SJCRH30 (cell line): Measurements from ENCODE around the gene GAL. TPM values are rescaled to one million over a fixed set of nuclear protein-coding genes. Genes with fewer than 3 reads are reported as not detected.

Experiments
- DNase-seq, 2 experiments: peaks; one replicate each; pipeline ENCODE4 v3.0.0-alpha.2; 2015 to 2020
- H3K27ac ChIP-seq: fragments of 250-450 bp; sonication (Bioruptor Pico); 2 replicates; pipeline ENCODE4 v1.5.1; 2020; ENCODE audit warnings: mild to moderate bottlenecking, moderate library complexity
- H3K27me3 ChIP-seq: fragments of 250-450 bp; sonication (Bioruptor Pico); 2 replicates; pipeline ENCODE4 v1.5.1; 2020; ENCODE audit warnings: mild to moderate bottlenecking, moderate library complexity
- H3K36me3 ChIP-seq: fragments of 250-450 bp; sonication (Bioruptor Pico); 2 replicates; pipeline ENCODE4 v1.5.1; 2020; ENCODE audit warnings: mild to moderate bottlenecking, moderate library complexity
- H3K4me1 ChIP-seq: fragments of 250-450 bp; sonication (Bioruptor Pico); 2 replicates; pipeline ENCODE4 v1.5.1; 2020; ENCODE audit warnings: mild to moderate bottlenecking, moderate library complexity
- H3K4me3 ChIP-seq: fragments of 250-450 bp; sonication (Bioruptor Pico); 2 replicates; pipeline ENCODE4 v1.5.1; 2020; ENCODE audit warnings: mild to moderate bottlenecking, moderate library complexity
- H3K9me3 ChIP-seq: fragments of 250-450 bp; sonication (Bioruptor Pico); replicated peaks from 2 replicates; pipeline ENCODE4 v1.5.1; 2020; ENCODE audit warnings: mild to moderate bottlenecking, moderate library complexity
- total RNA-seq: library from RNA; depleted of rRNA; stranded (reverse); fragments of >200 nt; shearing (Covaris generic); gene quantifications from 2 replicates; pipeline ENCODE4 v1.2.3, GENCODE V29; 2014

GAL gene
- total RNA-seq, 1 experiment from 2014 or later, result not detected

DNA sequence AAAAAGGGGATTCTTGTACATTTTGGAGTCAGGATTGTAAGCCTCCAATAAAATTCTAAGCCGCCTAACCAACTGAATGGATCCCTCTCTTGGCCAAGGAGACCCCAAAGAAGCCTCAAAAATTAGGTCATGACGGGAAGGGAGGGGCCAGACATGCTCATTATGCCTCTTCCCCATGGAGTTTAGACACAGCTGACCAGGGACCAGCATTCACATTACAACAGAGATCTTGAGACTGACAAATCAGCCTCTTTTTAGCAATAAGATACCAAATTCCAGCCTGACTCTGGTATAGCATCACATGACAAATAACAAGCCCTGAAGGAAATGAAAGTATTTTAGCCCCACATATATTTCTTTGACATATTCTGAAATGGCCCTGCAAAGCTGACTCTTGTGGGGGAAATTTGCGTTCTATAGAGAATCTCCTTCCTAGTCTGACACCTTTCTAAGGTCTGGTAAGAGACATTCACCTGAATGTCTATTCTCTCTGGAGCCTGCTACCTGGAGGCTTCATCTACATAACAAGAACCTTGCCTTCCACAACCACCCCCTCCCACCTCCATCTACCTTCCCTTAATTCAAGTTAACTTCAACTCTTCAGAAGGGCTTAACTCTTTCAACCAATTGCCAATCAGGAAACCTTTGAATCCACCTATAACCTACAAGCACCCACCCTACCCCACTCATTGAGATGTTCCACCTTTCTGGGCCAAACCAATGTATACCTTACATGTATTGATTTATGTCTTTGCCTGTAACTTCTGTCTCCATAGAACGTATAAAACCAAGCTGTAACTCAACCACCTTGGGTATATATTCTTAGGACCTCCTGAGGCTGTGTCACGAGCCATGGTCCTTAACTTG, 10.3 kb downstream of the GAL start:
- Histone ChIP-seq H3K36me3 (no peaks in the 10 kb centered on the region), H3K27me3 (0 out of 2 replicates have a peak, but pooled peaks cover 2% of the 10 kb centered on the region), H3K4me1 (no peaks in the 10 kb centered on the region), H3K4me3 (no peak overlapping the region), H3K27ac (no peak overlapping the region), H3K9me3 (no peaks in the 10 kb centered on the region)
- no peak for DNase-seq

DNA sequence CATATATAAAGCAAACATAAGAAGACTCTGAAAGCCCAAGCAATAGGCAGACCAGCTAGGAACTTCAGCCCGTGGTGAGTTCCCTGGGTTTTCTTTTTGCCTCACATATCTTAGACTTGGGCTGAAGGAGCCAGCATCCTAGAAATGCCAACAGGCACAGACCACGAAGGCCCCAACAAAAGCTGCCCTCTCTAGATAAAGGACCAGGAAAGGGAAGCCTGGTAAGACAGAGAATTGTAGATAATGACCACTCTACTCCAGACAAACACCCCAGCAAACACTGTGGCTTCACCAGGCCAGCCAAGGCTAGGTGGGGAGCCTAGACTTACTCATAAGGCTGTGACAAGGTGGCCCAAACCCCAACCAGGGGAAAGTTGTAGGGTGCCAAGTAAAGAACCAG, 11.2 kb downstream of the GAL start:
- no peak for DNase-seq
- Histone ChIP-seq H3K4me1 (no peaks in the 10 kb centered on the region), H3K27me3 (0 out of 2 replicates have a peak, but pooled peaks cover 2% of the 10 kb centered on the region), H3K9me3 (no peaks in the 10 kb centered on the region), H3K27ac (no peak overlapping the region), H3K4me3 (no peak overlapping the region), H3K36me3 (no peaks in the 10 kb centered on the region)

DNA sequence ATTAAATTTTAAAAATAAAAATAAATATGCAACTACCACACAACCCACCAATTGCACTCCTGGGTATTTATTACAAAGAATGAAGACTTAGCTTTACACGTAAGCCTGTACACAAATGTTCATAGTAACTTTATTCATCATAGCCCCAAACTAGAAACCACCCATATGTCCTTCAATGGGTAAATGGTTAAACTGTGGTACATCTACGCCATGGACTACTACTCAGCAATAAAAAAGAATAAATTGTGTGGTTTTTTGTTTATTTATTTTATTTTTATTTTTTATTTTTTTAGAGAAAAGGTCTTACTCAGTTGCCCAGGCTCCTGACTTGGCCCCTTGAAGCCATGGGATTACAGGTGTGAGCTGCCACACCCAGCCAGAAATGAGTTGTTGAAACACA, 14.6 kb downstream of the GAL start:
- Histone ChIP-seq H3K4me1 (no peaks in the 10 kb centered on the region), H3K27me3 (peaks cover 2% of the 10 kb centered on the region; the same call in 1 of the 2 replicates), H3K4me3 (no peak overlapping the region), H3K9me3 (no peaks in the 10 kb centered on the region; the same call in 1 of the 2 replicates), H3K36me3 (no peaks in the 10 kb centered on the region), H3K27ac (no peak overlapping the region)
- DNase-seq, result no peak

DNA sequence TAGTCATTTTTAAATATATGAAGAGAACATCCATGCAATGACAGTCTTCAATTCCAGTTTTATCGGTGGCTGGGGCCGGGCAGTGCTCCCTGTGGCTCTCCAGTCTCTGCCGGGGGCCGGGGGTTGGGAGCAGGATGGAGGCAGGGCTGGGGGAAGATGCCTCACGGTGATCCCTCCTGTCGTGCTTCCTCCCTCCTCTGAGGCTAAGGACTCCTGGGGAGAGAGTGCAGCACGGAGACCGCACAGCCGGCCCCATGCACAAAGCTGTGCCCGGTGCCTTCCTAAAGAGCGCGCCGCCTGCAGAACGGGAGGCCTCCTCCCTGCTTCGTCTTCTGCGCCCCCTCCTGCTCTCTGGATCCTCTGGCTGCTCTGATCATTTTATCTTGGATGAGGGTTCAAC, 20.5 kb downstream of the GAL start:
- H3K4me1 ChIP-seq, result no peaks in the 10 kb centered on the region
- no peaks in the 10 kb centered on the region for H3K36me3 ChIP-seq
- no peak overlapping the region for H3K4me3 ChIP-seq
- DNase-seq, result no peak
- no peaks in the 10 kb centered on the region; the same call in 1 of the 2 replicates for H3K27me3 ChIP-seq
- H3K27ac ChIP-seq, result no peak overlapping the region
- no peaks in the 10 kb centered on the region; the same call in 1 of the 2 replicates for H3K9me3 ChIP-seq

DNA sequence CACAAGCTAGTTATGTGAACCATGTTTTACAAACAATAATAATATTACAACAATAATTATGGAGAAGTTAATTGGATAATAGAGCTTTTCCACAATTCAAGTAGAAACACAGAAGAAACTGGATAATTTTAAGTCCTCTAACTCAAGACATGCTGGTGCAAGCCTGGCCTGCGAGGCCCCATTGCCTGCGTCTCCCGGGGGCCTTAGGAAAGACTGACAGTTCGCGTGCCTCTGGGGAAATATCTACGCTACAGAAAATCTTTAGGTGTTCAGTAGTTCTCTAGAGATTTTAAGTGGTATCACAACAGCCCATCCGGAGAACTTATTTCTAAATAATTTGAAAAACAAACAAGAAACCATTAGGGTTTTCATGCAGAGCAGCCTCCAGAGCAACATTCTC, 23.2 kb downstream of the GAL start:
- H3K27me3 ChIP-seq, result no peaks in the 10 kb centered on the region
- no peak for DNase-seq

DNA sequence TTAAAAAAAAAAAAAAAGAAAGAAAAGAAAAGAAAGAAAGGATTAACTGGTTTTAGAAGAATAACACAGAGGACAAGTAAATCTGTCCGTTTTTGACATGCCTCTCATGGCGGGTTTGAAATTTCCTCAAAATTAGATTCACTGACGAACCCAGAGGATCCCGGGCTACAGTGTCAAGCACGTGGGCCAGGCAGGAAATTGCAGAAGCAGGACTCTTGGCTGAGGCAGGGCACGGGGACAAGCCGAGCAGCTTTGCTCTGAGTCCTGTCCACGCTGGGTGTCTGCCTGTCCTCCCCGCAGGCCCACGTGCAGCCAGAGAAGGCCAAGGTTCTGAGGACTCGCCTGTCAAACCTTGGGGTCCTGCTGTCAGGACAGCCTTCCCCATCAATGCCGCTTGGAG, 24.7 kb downstream of the GAL start:
- Histone ChIP-seq H3K27me3 (no peaks in the 10 kb centered on the region), H3K4me1 (no peaks in the 10 kb centered on the region), H3K27ac (no peak overlapping the region), H3K36me3 (no peaks in the 10 kb centered on the region), H3K9me3 (no peaks in the 10 kb centered on the region), H3K4me3 (no peak overlapping the region)
- DNase-seq, result no peak

More for the DNA sequence above, 23.2 kb downstream of the GAL start:
- no peaks in the 10 kb centered on the region for H3K9me3 ChIP-seq
- no peaks in the 10 kb centered on the region for H3K36me3 ChIP-seq
- H3K27ac ChIP-seq, result no peak overlapping the region
- no peaks in the 10 kb centered on the region for H3K4me1 ChIP-seq
- H3K4me3 ChIP-seq, result no peak overlapping the region

DNA sequence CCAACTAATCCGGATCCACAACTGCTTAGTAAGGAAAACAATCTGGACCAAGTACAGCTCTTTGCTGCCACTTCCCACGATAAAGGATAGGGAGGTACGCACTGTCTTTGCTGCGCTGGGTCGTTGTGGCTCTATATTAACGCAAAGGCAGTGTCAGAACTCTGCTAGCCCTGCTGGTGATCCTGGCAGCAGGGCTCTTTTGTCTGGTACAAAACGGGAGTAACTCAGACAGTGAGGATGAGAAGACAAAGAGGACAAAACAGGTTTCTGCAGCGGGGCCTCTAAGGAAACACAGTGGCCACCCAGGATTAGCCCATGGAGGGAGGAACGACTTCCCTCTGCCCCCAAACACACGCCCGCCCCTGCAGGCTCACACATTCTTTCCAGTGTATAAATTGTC, 26.1 kb downstream of the GAL start:
- H3K36me3 ChIP-seq, result no peaks in the 10 kb centered on the region
- no peaks in the 10 kb centered on the region for H3K4me1 ChIP-seq
- no peak overlapping the region for H3K27ac ChIP-seq
- no peaks in the 10 kb centered on the region for H3K27me3 ChIP-seq
- no peak overlapping the region for H3K4me3 ChIP-seq
- DNase-seq, result no peak
- no peaks in the 10 kb centered on the region for H3K9me3 ChIP-seq

DNA sequence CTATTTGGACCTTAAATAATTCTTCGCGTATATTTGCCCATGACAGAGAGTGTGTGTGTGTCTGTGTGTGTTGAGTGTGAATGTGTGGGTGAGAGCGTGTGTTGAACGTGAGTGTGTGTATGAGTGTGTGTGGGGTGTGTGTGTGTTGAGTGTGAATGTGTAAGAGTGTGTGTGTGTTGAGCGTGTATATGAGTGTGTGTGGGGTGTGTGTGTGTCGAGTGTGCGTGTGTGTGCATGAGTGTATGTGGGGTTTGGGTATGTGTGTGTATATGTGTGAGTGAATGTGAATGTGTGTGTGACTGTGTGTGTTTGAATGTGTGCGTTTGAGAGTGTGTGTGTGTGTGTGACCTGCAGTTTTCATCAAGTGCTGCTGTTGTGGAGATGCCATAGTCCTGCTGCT, 26.8 kb downstream of the GAL start:
- no peaks in the 10 kb centered on the region for H3K9me3 ChIP-seq
- H3K27ac ChIP-seq, result no peak overlapping the region
- no peak for DNase-seq
- no peaks in the 10 kb centered on the region for H3K36me3 ChIP-seq
- H3K27me3 ChIP-seq, result no peaks in the 10 kb centered on the region
- no peaks in the 10 kb centered on the region for H3K4me1 ChIP-seq
- H3K4me3 ChIP-seq, result no peak overlapping the region

DNA sequence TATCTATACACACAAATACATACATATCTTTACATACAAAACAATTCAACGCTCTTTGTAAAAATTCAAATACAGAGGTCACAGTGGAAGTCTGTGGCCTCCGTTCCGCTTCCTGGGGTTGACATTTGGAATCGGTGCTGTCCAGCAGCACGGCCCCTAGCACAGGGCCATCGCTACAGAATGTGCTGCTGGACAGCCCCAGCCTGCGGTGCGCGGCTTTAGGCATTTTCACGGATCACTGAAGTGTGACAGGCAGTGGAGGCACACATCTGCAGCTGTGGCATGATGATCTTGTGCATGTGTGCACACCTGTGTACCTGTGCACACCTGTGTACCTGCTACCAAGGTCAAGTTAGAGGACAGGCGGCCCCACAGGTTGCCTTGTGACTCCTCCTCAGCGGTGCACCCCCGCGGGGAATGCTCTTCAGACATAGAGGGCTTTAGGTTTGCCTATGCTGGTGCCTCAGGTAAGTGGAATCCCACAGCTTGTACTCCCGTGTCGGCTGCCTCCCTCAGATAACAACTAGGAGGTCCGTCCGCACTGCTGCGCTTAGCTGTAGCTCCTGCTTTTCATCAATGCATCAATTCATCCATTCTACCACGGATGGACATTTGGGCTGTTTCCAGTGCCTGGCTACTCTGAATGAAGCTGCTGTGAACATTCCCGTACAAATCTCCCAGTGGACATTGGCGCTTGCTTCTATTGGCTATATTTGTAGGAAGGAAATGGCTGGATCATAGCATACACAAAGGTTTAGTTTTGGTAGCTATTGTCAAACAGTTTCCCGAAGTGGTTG, 29.9 kb downstream of the GAL start:
- H3K9me3 ChIP-seq, result no peaks in the 10 kb centered on the region
- H3K27me3 ChIP-seq, result no peaks in the 10 kb centered on the region
- no peak for DNase-seq

DNA sequence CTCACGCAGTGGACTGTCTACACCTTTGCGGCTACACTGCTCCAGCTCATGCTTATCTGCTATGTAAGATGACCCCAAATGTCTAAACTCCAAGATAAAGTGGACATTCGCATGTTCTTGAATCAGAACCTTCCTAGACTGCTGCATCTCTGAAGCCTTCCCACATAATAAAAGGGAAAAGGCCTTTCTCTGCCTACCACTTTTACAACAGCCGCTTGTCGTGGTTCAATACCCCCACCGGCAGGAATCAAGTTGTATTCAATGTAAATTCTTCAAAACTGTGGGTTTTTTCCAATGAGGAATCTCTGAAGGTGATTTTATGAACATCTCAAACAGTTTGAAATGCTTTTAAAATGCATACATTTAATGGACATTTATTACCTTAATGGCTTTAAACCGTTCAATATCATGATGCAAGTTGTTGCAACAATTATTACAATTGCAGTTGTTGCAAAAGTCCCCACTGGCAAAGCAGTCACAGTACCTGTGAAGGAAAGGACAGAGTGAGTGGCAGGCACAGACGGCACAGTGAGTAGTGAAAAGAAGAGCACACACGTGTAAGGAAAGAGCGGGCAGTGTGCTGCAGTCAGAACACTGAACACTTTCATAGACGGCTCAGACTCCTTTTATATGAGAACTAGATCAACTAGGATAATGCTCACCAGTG, 31.2 kb downstream of the GAL start:
- no peak for DNase-seq
- no peak overlapping the region for H3K27ac ChIP-seq
- no peaks in the 10 kb centered on the region for H3K27me3 ChIP-seq
- H3K9me3 ChIP-seq, result no peaks in the 10 kb centered on the region
- no peaks in the 10 kb centered on the region for H3K4me1 ChIP-seq
- no peaks in the 10 kb centered on the region for H3K36me3 ChIP-seq
- no peak overlapping the region for H3K4me3 ChIP-seq

More for the DNA sequence above, 29.9 kb downstream of the GAL start:
- no peak overlapping the region for H3K4me3 ChIP-seq
- no peaks in the 10 kb centered on the region for H3K4me1 ChIP-seq
- H3K36me3 ChIP-seq, result no peaks in the 10 kb centered on the region
- no peak overlapping the region for H3K27ac ChIP-seq

DNA sequence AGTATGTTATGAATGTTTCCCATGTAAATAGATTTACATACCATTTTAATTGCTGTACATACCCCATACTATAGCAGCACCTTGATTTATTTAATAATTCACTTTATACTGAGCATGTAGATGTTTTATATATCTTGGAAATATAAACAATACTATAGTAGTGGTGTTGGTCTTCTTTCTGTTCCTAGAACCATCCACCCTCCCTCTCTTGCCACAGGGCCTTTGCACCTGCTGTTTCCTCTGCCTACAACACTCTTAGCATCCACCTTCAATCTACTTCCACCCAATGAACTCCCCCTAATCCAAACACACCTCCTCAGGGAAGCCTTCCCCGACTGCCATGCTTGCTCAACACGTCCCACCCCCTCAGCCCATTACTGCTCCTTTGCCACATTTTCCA, 36.7 kb downstream of the GAL start:
- Histone ChIP-seq H3K27me3 (no peaks in the 10 kb centered on the region), H3K9me3 (no peaks in the 10 kb centered on the region), H3K4me1 (no peaks in the 10 kb centered on the region), H3K36me3 (no peaks in the 10 kb centered on the region), H3K27ac (no peak overlapping the region), H3K4me3 (no peak overlapping the region)
- no peak for DNase-seq

DNA sequence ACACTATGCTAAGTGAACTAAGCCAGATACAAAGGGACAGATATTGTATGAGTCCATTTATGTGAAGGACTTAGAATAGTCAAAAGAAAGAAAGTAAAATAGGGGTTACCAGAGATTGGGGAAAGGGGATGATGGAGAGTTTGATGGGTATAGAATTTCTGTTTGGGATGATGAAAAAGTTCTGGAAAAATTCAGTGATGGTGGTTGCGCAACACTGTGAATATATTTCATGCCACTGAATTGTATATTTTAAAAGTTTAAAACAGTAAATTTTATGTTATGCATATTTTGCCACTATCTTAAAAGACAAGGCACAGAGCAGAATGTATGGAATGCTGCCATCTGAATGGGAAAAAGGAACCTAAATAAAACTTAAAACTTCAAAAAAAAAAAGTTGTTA, 37.8 kb downstream of the GAL start:
- no peak for DNase-seq
- Histone ChIP-seq H3K27me3 (no peaks in the 10 kb centered on the region), H3K4me3 (no peak overlapping the region), H3K36me3 (no peaks in the 10 kb centered on the region), H3K9me3 (no peaks in the 10 kb centered on the region), H3K27ac (no peak overlapping the region), H3K4me1 (no peaks in the 10 kb centered on the region)

DNA sequence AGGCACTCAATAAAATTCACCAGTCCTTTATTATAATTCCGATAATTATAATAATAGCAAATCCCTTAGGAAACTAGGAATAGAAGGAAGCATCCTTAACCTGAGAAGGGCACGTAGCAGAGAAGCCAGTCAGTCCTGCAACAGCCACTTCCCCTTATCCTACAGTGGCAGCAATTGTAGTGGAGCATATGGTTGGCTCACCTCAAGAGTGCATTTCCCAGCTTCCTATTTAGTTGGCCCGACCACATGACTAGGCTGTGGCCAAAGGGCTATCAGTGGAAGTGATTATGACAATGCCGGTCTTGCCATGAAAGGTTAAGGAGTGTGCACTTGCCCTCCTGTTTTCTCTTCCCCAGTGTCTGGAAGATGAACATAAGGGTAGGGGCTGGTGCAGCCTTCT, 39.9 kb downstream of the GAL start:
- H3K4me1 ChIP-seq, result no peaks in the 10 kb centered on the region
- H3K36me3 ChIP-seq, result no peaks in the 10 kb centered on the region
- no peak overlapping the region for H3K27ac ChIP-seq
- DNase-seq, result no peak
- no peaks in the 10 kb centered on the region for H3K9me3 ChIP-seq
- H3K4me3 ChIP-seq, result no peak overlapping the region
- no peaks in the 10 kb centered on the region for H3K27me3 ChIP-seq

DNA sequence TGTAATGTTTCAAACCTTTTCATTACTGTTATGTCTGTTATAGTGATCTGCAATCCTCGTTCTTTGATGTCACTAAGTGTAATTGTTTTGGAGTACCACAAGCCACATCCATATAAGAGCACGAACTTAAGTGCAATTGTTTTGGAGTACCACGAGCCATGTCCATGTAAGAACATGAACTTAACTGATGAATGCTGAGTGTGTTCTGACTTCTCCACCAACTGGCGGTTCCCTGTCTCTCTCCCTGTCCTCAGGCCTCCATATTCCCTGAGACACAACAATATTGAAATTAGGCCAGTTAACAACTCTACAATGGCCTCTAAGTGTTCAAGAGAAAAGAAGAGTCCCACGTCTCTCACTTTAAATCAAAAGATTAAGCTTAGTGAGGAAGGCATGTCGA, 43.4 kb downstream of the GAL start:
- no peaks in the 10 kb centered on the region for H3K27me3 ChIP-seq
- H3K4me3 ChIP-seq, result no peak overlapping the region
- no peak overlapping the region for H3K27ac ChIP-seq
- no peaks in the 10 kb centered on the region for H3K9me3 ChIP-seq
- no peak for DNase-seq
- H3K36me3 ChIP-seq, result no peaks in the 10 kb centered on the region
- no peaks in the 10 kb centered on the region for H3K4me1 ChIP-seq

DNA sequence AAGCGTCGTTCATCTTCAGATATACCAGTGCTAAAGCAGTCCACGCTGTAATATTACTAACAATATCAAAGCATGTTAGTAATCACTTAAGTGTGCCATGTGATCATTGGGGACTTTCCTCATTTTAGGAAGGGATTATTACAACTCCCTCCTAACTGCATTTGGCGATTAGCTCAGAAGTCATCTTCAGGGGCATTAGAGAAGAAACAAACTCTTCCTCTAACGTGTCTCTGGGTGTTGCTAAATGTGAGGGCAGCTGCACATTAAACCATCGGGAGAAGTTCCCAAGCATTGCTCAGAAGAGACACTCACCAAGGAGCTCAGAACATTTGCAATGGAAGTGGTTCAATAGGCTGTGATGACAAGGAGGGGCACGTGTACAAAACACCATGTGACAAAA, 49.8 kb downstream of the GAL start:
- no peak overlapping the region for H3K4me3 ChIP-seq
- H3K27me3 ChIP-seq, result 0 out of 2 replicates have a peak, but pooled peaks cover 3% of the 10 kb centered on the region
- H3K4me1 ChIP-seq, result no peaks in the 10 kb centered on the region
- H3K9me3 ChIP-seq, result no peaks in the 10 kb centered on the region
- no peak for DNase-seq
- no peaks in the 10 kb centered on the region for H3K36me3 ChIP-seq
- H3K27ac ChIP-seq, result no peak overlapping the region
